ENCODE results near the gene MEIOC.

DNA sequence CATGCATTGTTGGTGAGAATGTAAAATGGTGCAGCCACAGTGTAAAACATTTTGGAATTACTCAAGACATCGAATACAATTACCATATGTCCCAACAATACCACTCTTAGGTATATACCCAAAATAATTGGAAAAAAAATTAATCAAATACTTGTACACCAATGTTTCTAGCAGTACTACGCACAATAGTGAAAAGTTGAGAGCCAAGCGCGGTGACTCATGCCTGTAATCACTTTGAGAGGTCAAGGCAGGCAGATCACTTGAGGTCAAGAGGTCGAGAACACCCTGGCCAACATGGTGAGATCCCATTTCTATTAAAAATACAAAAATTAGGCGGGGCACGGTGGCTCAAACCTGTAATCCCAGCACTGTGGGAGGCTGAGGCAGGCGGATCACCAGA lies 3.5 kb upstream of the MEIOC start:
- TF ChIP-seq, protein P1, sequence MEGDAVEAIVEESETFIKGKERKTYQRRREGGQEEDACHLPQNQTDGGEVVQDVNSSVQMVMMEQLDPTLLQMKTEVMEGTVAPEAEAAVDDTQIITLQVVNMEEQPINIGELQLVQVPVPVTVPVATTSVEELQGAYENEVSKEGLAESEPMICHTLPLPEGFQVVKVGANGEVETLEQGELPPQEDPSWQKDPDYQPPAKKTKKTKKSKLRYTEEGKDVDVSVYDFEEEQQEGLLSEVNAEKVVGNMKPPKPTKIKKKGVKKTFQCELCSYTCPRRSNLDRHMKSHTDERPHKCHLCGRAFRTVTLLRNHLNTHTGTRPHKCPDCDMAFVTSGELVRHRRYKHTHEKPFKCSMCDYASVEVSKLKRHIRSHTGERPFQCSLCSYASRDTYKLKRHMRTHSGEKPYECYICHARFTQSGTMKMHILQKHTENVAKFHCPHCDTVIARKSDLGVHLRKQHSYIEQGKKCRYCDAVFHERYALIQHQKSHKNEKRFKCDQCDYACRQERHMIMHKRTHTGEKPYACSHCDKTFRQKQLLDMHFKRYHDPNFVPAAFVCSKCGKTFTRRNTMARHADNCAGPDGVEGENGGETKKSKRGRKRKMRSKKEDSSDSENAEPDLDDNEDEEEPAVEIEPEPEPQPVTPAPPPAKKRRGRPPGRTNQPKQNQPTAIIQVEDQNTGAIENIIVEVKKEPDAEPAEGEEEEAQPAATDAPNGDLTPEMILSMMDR (IDR thresholded peaks at IDR 0.05): no peak
- TF ChIP-seq POLR2A (IDR thresholded peaks at IDR 0.05): no peak
